LNCaP clone FGC (cell line): ENCODE measurements around the gene FMN1.

Experiments used
- DNase-seq: peaks from one replicate; pipeline ENCODE4 v3.0.0-alpha.2; 2011; ENCODE audit warnings: low read depth
- H3K4me3 ChIP-seq: 2 replicates; pipeline ENCODE4 v1.5.1; 2011; ENCODE audit warnings: mild to moderate bottlenecking, low read depth, low read length, control low read depth
- CTCF ChIP-seq: IDR thresholded peaks from 2 replicates; pipeline ENCODE4 v1.5.1; 2012; ENCODE audit warnings: mild to moderate bottlenecking; ENCODE audit not compliant: control insufficient read depth, insufficient read depth; ENCODE audit errors: extremely low read depth

Gene FMN1

GRCh38 chr15:32878869-32879805 is 315.4 kb downstream of the FMN1 start:
- no peak for DNase-seq
- TF ChIP-seq CTCF = no peak
- no peak overlapping the region for H3K4me3 ChIP-seq

GRCh38 chr15:32878342-32878741 is 316.2 kb downstream of the FMN1 start:
- no peak for DNase-seq
- no peak for TF ChIP-seq CTCF
- no peak overlapping the region for H3K4me3 ChIP-seq

- TF ChIP-seq CTCF = no peak
- DNase-seq = no peak
- no peak overlapping the region for H3K4me3 ChIP-seq
Measured at GRCh38 chr15:32877252-32878019, 317.1 kb downstream of the FMN1 start.

- DNase-seq = no peak
Measured at GRCh38 chr15:32873284-32874114, 321.0 kb downstream of the FMN1 start.

GRCh38 chr15:32872621-32873283 is 321.8 kb downstream of the FMN1 start:
- no peak overlapping the region for H3K4me3 ChIP-seq
- peak; percentile 8 for DNase-seq

More at GRCh38 chr15:32873284-32874114, 321.0 kb downstream of the FMN1 start:
- no peak for TF ChIP-seq CTCF
- no peak overlapping the region for H3K4me3 ChIP-seq

More at GRCh38 chr15:32872621-32873283, 321.8 kb downstream of the FMN1 start:
- no peak for TF ChIP-seq CTCF
